22Rv1 (cell line): Measurements from ENCODE around the gene SLC5A1.

Experiments
- H3K27ac ChIP-seq: fragments of 450-650 bp; 2 replicates; pipeline ENCODE4 v1.5.1; 2017
- CTCF ChIP-seq: fragments of 450-650 bp; IDR thresholded peaks from 2 replicates; pipeline ENCODE4 v1.5.1; 2017; ENCODE audit warnings: mild to moderate bottlenecking
- ZFX ChIP-seq: fragments of 450-650 bp; IDR thresholded peaks from 2 replicates; pipeline ENCODE4 v1.6.1; 2017; ENCODE audit warnings: antibody characterized with exemption, borderline replicate concordance

Gene SLC5A1

GRCh38 chr22:32088084-32088483 lies 45.0 kb downstream of the SLC5A1 start:
- no peak overlapping the region for H3K27ac ChIP-seq
- TF ChIP-seq ZFX (no peak), CTCF (no peak)

- no peak overlapping the region for H3K27ac ChIP-seq
- no peak for TF ChIP-seq CTCF
- TF ChIP-seq ZFX = no peak
These were observed 54.0 kb downstream of the SLC5A1 start for GRCh38 chr22:32097018-32097417.

GRCh38 chr22:32097881-32098499 lies 54.9 kb downstream of the SLC5A1 start:
- no peak overlapping the region for H3K27ac ChIP-seq
- TF ChIP-seq CTCF = no peak
- no peak for TF ChIP-seq ZFX

GRCh38 chr22:32100711-32101110 lies 57.6 kb downstream of the SLC5A1 start:
- H3K27ac ChIP-seq = no peak overlapping the region
- no peak for TF ChIP-seq ZFX
- no peak for TF ChIP-seq CTCF

GRCh38 chr22:32103658-32104315 lies 60.7 kb downstream of the SLC5A1 start:
- TF ChIP-seq CTCF (peak; percentile 47), ZFX (no peak)
- H3K27ac ChIP-seq = no peak overlapping the region

- TF ChIP-seq CTCF (no peak), ZFX (no peak)
- H3K27ac ChIP-seq = no peak overlapping the region
These were observed 63.9 kb downstream of the SLC5A1 start for GRCh38 chr22:32106930-32107329.

GRCh38 chr22:32112380-32112779 lies 69.3 kb downstream of the SLC5A1 start:
- no peak overlapping the region for H3K27ac ChIP-seq
- TF ChIP-seq CTCF (no peak), ZFX (no peak)
